Adrenal gland (tissue), 5 donors: ENCODE data around the gene RSU1.

Experiments used
- CTCF ChIP-seq, 6 experiments: fragments of 450-650 bp in 4 of 6; fragments of 200-600 bp in 2 of 6; sonication (generic) in 1 of 6; IDR thresholded peaks; 1 replicate in 5 of 6; 2 replicates in 1 of 6; pipeline versions ENCODE4 v1.5.1 to v1.8.0; 2016 to 2021; ENCODE audit warnings: antibody characterized with exemption in 6 of 6, mild to moderate bottlenecking in 2 of 6, moderate library complexity in 1 of 6
- POLR2A ChIP-seq, 2 donors: fragments of 450-650 bp; IDR thresholded peaks; one replicate each; pipeline ENCODE4 v1.6.1; 2017; ENCODE audit warnings: antibody characterized with exemption in 2 of 2, mild to moderate bottlenecking in 2 of 2, moderate library complexity in 1 of 2
- donor health status: DM: no; HTN: no; CAD: no.

GRCh38 chr10:16804123-16804522 lies 13.1 kb downstream of the RSU1 start:
- TF ChIP-seq POLR2A (IDR thresholded peaks at IDR 0.05) = no peak
- no peak for TF ChIP-seq CTCF (IDR thresholded peaks at IDR 0.05)
